Bone marrow (tissue), 2 donors: ENCODE data around the gene P2RY8.
"Not testable (repeated sequence)": the region's sequence is repeated elsewhere in the genome, so short reads cannot be mapped to it uniquely, and the experiment has no call there.

Experiments used
- DNase-seq, 2 donors: peaks; one replicate each; lab custom pipeline; 2025; lab: John Stamatoyannopoulos, UW

The P2RY8 gene

DNA sequence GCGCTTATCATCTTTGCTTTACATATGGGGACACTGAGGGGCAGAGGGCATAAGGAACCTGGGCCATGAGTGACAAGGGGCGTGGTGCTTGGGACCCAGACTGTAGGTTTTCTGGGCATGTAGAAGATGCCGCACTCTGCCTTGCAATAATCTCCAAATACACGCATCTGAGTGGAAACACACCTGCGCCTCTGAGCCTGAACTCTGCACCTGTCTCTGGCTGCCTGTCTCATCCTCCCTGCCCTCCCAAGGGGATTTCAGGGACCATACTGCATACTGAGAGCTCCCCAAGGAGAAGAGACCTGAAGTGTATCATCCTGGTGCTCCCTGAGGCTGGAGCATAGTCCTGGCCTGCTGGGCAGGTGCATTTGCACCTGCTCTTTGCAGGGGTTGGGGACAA lies 49.6 kb downstream of the P2RY8 start:
- no peak for DNase-seq

DNA sequence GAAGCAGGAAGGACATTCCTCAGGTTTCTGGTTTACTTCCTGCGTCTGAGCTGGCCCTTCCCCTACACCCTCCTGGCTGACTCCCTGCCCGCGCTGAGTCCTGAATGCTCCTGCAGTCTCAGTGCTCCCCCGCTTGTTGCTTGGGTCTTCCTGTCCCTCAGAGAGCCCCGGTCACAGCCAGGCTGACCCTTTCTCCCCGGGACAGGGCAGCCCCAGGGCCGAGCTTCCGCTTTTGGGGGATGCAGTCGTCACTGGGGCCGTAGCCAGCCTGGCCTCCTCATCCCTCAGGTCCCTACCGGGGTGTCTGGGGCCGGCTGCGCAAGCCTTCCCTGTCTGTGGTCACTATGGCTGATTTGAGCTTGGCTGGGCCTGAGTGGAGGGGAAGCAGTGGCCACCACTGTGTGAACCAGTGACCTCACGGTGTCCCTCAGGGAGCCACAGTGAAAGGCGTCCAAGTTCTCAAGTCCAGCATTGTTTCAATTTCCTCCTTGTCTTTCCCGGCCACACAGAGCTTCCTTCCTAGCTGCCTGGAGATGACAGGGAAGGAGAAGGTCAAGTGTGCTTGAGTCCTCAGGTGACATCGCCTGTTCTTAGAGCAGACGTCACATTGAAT lies 50.1 kb downstream of the P2RY8 start:
- no peak for DNase-seq

GRCh38 chrX:1486177-1486576 lies 50.8 kb downstream of the P2RY8 start:
- no peak for DNase-seq

DNA sequence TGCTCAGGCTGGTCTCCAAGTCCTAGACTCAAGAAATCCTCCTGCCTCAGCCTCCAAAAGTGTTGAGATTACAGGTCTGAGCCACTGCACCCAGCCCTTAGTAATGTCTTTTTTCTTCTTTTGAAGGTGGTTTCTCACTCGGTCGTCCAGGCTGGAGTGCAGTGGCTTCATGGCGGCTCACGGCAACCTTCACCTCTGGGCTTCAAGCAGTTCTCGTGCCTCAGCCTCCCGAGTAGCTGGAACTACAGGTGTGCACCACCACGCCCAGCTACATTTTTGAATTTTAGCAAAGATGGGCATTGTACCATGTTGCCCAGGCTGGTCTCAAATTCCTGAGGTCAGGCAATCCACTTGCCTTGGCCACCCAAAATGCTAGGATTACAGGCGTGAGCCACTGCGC lies 52.0 kb downstream of the P2RY8 start:
- DNase-seq, result no peak

DNA sequence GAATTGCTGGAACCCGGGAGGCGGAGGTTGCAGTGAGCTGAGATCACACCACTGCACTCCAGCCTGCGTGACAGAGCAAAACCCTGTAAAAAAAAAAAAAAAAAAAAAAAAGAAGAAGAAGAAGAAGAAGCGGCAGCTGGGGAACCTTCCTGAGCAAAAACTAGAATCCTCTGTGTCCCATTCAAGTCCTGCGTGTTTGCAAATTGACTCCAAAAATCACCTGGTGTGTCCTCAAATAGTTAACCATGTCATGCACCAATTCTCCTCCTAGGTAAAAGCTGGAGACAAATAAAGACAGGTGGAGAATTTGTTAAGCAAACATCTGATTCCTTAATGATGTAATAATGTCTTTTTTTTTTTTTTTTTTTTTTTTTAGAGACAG lies 52.4 kb downstream of the P2RY8 start:
- no peak for DNase-seq

DNA sequence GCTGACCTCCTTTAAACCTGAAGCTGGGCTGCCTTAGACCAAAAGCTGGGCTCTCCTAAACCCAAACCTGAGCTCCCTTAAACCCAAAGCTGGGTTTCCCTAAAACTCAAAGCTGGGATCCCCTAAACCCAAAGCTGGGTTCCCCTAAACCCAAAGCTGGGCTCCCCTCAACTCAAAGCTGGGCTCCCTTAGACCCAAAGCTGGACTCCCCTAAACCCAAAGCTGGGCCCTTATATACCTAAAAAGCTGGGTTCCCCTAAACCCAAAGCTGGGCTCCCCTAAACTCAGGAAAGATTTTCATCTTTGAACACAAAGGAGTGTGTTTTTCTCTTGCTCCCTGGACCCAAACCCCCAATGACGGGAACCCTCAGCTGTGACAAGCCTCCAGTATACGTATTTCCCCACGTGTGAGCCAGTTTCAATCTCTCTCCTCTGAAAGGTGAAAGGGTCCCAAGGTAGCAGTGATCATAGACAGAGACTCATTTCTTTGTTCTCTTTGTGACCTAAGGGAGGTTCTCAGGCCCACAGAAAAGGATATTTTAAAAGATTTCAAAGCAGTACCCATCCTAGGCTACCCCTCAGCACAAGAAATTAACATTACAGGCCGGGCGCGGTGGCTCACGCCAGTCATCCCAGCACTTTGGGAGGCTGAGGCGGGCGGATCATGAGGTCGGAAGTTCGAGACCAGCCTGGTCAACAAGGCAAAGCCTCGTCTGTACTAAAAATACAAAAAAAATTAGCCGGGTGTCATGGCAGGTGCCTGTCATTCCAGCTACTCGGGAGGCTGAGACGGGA lies 52.9 kb downstream of the P2RY8 start:
- no peak for DNase-seq

DNA sequence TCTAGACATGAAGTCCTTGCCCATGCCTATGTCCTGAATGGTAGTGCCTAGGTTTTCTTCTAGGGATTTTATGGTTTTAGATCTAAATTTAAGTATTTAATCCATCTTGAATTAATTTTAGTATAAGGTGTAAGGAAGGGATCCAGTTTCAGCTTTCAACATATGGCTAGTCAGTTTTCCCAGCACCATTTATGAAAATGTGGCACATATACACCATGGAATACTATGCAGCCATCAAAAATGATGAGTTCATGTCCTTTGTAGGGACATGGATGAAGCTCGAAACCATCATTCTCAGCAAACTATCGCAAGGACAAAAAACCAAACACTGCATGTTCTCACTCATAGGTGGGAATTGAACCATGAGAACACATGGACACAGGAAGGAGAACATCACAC lies 54.5 kb downstream of the P2RY8 start:
- DNase-seq, result not testable (repeated sequence)

DNA sequence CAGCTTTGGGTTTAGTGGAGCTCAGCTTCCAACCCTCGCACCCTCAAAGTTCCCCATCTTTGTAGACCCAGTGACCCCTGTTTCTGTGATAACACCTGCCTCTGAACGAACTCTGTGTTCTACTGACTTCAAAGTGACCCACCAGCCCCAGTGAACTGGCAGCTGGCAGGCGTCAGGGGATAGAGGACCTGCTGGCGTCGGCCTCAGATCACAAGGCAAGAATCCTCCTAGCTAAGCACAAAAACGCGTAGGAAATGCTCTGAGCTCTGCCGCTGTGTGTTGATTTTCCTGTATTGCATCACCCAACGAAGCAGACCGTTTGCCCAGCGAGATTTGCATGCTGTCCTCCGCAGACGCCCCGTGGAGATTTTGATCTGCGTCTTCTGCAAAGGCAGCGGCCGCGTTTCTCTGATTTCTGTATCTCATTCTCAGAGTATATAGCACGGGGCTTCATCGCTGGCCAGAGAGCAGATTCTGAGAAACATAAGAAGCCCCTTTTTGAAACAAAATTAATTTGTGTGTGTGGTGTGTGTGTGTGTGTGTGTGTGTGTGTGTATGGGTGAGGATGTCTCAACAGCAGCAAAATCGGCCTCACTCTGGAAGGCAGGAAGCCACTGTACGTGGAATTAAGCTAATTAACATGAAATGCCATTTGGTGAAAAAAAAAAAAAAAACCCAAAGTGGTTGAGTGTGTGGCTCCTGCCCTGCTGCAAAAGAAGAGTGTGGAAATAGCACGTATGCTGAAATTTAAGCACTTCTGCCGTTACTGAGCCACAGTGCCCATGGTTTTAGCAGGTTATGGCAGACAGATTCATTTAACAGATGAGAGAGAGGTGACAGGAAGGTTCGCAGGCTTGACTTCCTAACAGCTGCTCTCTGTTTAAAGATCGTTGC lies 55.1 kb downstream of the P2RY8 start:
- DNase-seq, result no peak

DNA sequence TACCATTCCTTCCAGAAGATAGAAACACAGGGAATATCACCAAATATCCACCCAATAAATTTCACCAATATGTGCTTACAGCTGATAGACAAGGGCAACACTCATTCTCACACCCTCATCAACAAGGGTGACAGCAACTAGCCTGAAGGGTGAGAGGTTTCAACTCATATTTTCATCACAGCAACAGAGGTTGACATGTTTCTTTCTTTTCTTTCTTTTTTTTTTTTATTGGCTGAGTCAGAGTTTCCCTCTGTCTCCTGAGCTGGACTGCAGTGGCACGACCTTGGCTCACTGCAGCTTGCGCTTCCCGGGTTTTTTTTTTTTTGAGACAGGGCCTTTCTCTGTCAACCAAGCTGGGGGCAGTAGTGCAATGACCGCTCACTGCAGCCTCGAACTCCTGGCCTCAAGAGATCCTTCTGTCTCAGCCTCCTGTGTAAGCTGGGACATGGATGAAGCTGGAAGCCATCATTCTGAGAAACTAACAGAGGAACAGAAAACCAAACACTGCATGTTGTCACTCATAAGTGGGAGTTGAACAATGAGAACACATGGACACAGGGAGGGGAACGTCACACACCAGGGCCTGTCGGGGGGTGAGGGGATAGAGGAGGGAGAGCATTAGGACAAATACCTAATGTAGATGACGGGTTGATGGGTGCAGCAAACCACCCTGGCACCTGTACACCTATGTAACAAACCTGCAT lies 56.8 kb downstream of the P2RY8 start:
- no peak for DNase-seq

DNA sequence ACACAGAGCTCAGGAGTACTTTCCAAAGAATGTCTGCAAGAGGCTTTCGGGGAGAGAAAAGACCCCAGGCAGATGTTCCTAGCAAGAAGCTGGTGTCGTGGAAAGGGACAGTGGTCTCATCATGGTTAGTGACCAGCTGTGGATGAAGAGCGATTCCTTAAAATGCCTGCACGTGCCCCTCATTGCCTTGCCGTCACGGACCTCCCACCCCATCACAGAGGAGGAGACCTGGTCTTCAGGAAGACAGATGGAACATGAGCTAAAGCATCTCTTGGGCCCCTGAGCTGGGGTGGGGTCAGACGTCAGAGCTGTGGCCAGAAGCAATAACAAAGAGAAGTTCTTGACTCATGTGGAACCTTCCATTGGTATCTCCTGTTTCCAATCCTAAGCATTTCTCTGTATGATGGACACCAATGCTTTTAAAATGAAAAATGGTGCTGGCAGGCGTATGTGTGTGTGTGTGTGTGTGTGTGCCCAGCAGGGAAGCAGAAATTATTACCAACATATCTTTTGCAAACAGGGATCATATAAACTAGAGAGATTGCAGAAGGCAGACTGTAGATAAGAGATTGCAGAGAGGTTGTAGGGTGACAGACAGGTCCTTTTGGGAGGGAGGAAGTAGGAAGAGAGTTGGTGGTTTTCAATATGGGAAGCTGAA lies 59.1 kb downstream of the P2RY8 start:
- no peak for DNase-seq

GRCh38 chrX:1477229-1477628 lies 59.8 kb downstream of the P2RY8 start:
- no peak for DNase-seq

- DNase-seq, result no peak
Measured at GRCh38 chrX:1476682-1477081, 60.3 kb downstream of the P2RY8 start.

- DNase-seq, result no peak
Measured at GRCh38 chrX:1475881-1476280, 61.1 kb downstream of the P2RY8 start.

- DNase-seq, result no peak
Measured at GRCh38 chrX:1475481-1475880, 61.5 kb downstream of the P2RY8 start.

DNA sequence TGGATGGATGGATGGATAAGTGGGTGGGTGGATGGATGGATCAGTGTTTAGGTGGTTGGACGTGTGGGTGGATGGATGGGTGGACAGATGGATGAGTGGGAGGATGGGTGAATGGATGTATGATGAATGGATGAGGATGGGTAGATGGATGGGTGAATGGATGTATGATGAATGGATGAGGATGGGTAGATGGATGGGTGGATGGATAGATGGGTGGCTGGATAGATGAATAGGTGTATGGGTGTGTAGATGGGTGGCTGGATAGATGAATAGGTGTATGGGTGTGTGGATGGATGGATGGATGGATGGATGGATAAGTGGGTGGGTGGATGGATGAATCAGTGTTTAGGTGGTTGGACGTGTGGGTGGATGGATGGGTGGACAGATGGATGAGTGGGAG lies 62.4 kb downstream of the P2RY8 start:
- not testable (repeated sequence) for DNase-seq

DNA sequence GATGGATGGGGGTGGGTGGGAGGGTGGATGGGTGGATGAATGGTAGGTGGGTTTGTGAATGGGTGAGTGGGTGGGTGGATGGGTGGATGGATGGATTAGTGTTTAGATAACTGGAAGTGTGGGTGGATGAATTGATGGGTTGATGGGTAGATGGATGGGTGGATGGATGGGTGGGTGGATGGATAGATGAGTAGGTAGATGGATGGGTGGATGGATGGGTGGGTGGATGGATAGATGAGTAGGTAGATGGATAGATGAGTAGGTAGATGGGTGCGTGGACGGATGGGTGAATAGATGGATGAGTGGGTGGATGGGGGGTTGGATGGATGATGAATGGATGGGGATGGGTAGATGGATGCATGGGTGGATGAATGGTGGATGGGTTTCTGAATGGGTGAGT lies 64.0 kb downstream of the P2RY8 start:
- DNase-seq, result no peak

- DNase-seq, result peak; percentile 27 to 88
Measured at GRCh38 chrX:1468250-1468772, 68.7 kb downstream of the P2RY8 start.

GRCh38 chrX:1466971-1467561 lies 69.9 kb downstream of the P2RY8 start:
- peak in 1 of 2 donors; percentile 57 for DNase-seq

DNA sequence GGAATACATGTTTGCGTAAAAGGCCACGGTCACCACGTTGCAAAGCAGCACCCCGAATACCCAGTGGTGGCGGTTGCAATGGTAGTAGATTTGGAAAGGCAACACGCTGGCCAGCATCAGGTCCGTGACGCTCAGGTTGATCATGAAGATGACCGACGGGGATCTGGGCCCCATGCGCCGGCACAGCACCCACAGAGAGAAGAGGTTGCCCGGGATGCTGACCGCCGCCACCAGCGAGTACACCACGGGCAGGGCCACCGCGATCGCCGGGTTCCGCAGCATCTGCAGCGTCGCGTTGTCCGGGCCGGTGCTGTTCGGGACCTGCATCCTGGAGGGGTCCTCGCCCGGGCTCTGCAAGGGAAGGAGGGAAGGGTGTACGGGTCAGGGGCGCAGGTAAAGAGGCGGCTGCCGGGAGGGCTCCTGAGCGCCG lies 70.7 kb downstream of the P2RY8 start:
- no peak for DNase-seq

DNA sequence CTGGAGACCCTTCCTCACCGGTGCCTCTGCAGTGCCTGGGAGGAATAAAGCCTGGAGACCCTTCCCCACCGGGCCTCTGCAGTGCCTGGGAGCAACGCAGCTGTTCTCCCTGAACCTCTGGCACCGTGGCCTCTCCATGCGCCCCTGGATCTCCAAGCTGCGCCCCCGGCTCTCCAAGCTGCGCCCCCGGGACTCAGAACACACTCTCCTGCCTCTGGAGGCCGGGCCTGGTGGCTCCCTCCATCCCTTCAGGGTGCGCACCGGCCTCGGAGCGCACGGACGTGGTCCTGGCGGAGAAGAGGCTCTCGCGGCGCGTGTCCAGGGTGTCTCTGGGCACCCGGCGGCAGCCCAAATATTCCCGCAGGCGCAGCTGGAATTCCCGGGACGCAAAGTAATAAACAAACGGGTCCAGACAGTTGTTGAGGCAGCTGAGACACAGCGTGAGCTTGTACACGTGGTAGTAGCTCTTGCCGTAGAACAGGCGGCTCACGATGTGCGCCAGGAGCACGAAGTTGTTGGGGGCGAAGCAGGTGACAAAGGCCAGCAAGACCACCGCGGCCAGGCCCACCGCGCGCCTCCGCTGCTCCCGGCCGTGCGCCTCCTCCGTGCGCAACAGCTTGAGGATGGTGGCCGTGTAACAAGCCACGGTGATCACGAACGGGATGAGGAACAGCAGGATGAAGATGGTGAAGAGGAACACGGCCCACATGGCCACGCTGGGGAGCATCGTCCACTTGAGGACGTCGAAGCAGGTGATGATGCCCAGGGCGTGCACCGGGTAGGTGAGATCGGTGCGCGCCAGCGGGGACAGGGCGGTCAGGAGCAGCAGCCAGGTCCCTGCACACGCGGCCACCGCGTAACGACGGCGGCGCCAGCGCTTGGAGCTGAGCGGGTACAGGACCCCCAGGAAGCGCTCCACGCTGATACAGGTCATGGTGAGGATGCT lies 71.4 kb downstream of the P2RY8 start:
- DNase-seq, result no peak
